ENCODE results near the gene NEU4.

DNA sequence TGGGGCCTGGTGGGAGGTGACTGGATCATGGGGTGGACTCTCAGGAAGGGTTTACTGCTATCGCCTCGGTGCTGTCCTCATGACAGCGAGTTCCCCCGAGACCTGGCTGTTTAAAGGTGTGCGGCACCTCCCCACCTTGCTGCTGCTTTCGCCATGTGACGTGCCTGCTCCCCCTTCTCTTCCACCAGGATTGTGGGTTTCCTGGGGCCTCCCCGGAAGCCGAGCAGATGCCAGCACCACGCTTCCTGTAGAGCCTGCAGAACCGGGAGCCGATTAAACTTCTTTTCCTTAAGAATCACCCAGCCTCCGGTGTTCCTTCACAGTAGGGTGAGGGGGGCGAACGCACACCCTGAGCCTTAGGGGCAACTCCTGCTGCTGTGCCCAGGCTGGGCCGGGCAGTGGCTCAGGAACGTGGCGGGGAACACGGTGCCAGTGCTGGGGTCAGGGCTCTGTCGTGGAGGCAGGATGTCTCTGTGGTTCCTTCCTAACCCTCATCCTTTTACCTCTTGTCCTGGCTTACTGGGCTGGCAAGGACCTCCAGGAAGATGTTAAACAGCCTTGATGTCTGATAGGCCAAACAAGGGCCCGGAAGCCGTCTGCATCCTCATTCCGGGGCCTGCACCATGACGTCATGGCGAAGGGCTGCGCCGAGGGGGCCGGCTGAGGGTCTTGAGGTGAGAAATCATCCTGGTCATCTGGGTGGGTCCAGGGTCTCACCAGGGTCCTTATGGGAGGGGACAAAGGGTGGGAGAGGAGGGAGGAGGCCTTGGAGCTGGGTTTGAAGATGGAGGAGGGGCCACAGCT, 12.7 kb downstream of the NEU4 start:
- TF ChIP-seq, protein P1, sequence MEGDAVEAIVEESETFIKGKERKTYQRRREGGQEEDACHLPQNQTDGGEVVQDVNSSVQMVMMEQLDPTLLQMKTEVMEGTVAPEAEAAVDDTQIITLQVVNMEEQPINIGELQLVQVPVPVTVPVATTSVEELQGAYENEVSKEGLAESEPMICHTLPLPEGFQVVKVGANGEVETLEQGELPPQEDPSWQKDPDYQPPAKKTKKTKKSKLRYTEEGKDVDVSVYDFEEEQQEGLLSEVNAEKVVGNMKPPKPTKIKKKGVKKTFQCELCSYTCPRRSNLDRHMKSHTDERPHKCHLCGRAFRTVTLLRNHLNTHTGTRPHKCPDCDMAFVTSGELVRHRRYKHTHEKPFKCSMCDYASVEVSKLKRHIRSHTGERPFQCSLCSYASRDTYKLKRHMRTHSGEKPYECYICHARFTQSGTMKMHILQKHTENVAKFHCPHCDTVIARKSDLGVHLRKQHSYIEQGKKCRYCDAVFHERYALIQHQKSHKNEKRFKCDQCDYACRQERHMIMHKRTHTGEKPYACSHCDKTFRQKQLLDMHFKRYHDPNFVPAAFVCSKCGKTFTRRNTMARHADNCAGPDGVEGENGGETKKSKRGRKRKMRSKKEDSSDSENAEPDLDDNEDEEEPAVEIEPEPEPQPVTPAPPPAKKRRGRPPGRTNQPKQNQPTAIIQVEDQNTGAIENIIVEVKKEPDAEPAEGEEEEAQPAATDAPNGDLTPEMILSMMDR (conservative IDR thresholded peaks at IDR 0.05; ENCODE audit: low read length) = no peak
- TF ChIP-seq EZH2phosphoT487 (IDR thresholded peaks at IDR 0.05; ENCODE audit: borderline replicate concordance, low read depth, low read length) = no peak

Data from OCI-LY7 (cell line).